ENCODE data around the gene GRM8.

GRM8 gene

GRCh38 chr7:126806614-126807013, 446.1 kb downstream of the GRM8 start:
- ATAC-seq = no peak
- no peak for TF ChIP-seq ZNF565 (CRISPR knock-in tag; conservative IDR thresholded peaks at IDR 0.05; ENCODE audit: low read depth)

- TF ChIP-seq ZFP3 (CRISPR knock-in tag; IDR thresholded peaks at IDR 0.05) (no peak), CSDC2 (CRISPR knock-in tag; IDR thresholded peaks at IDR 0.05) (no peak), ZNF565 (CRISPR knock-in tag; conservative IDR thresholded peaks at IDR 0.05; ENCODE audit: low read depth) (no peak), POU6F1 (CRISPR knock-in tag; IDR thresholded peaks at IDR 0.05; ENCODE audit: borderline replicate concordance, low read depth) (no peak), CSRNP3 (CRISPR knock-in tag; IDR thresholded peaks at IDR 0.05) (no peak), RARB (CRISPR knock-in tag; IDR thresholded peaks at IDR 0.05) (no peak), TOX (CRISPR knock-in tag; IDR thresholded peaks at IDR 0.05; ENCODE audit: borderline replicate concordance) (no peak), ZNF8 (CRISPR knock-in tag; IDR thresholded peaks at IDR 0.05) (no peak), ARNTL (CRISPR knock-in tag; IDR thresholded peaks at IDR 0.05; ENCODE audit: borderline replicate concordance, low read depth) (no peak), ZC3H10 (CRISPR knock-in tag; IDR thresholded peaks at IDR 0.05) (no peak), ESRRG (CRISPR knock-in tag; IDR thresholded peaks at IDR 0.05) (no peak), OSR1 (CRISPR knock-in tag; IDR thresholded peaks at IDR 0.05) (no peak), CREB5 (CRISPR knock-in tag; IDR thresholded peaks at IDR 0.05; ENCODE audit: low read depth) (no peak), TSHZ2 (CRISPR knock-in tag; IDR thresholded peaks at IDR 0.05) (no peak), PATZ1 (CRISPR knock-in tag; IDR thresholded peaks at IDR 0.05; ENCODE audit: borderline replicate concordance) (no peak)
- ATAC-seq = no peak
Observed at GRCh38 chr7:126805351-126805750, 447.4 kb downstream of the GRM8 start.

- no peak for ATAC-seq
- no peak for TF ChIP-seq SNAI2 (CRISPR knock-in tag; IDR thresholded peaks at IDR 0.05)
Observed at GRCh38 chr7:126804604-126805003, 448.1 kb downstream of the GRM8 start.

GRCh38 chr7:126803990-126804389, 448.8 kb downstream of the GRM8 start:
- no peak for TF ChIP-seq GLIS3 (CRISPR knock-in tag; IDR thresholded peaks at IDR 0.05)
- no peak for TF ChIP-seq OSR1 (CRISPR knock-in tag; IDR thresholded peaks at IDR 0.05)
- TF ChIP-seq TCF4 (CRISPR knock-in tag; IDR thresholded peaks at IDR 0.05; ENCODE audit: borderline replicate concordance) = peak; percentile 53; the same call in 1 of the 2 replicates
- peak; percentile 63; the same call in 1 of the 2 replicates for TF ChIP-seq ZFP3 (CRISPR knock-in tag; IDR thresholded peaks at IDR 0.05)
- peak; percentile 90 for TF ChIP-seq ISL1 (CRISPR knock-in tag; IDR thresholded peaks at IDR 0.05)
- TF ChIP-seq ARNTL (CRISPR knock-in tag; IDR thresholded peaks at IDR 0.05; ENCODE audit: borderline replicate concordance, low read depth) = no peak
- 0 out of 2 replicates have a peak, but pooled peaks have one; percentile 13 for TF ChIP-seq TSHZ2 (CRISPR knock-in tag; IDR thresholded peaks at IDR 0.05)
- ATAC-seq = no peak
